NCI-H226 (cell line): ENCODE results near the gene KCNMA1.

ENCODE experiments used
- DNase-seq: peaks from one replicate; pipeline ENCODE4 v3.0.0-alpha.2; 2015

KCNMA1 gene

DNA sequence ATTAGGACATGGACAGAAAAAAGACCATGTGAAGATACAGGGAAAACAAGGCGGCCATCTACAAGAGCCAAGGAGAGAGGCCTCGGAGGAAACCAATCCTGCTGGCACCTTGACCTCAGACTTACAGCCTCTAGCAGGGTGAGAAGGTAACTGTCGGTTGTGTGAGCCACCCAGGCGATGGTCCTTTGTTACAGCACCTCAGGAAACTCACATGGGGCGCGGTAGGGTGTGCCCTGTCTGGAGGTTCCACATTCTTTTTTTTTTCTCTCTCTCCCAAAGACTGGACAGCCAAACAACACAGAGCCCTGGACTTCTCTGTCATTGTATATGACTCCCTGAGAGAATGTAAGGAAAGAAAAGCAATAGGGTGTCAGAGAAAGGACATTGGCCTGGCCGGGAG, 163.2 kb downstream of the KCNMA1 start:
- DNase-seq = no peak

DNA sequence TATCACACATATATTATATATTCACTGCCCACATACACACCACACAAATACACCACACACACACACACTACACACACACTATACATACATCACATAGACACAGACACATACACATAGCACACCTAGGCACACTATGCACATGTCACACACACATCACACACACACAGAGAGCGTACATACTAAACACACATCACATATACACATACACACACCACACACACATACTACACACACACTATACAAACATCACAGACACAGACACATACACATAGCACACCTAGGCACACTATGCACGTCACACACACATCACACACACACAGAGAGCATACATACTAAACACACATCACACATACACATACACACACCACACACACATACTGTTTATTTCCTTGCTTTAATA, 165.5 kb downstream of the KCNMA1 start:
- no peak for DNase-seq

DNA sequence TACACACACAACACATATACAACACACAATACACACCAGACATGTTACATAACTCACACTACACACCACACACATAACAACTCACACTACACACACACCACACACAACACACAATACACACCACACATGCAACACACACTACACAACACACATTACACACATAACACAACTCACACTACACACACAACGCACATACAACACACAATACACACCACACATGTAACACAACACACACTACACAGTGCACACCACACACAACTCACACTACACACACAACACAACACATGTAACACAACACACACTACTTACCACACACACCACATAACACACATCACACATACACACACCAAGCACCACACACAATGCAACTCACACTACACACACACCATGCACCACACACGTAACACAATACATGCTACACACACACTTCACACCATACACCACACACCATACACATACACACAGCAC, 166.5 kb downstream of the KCNMA1 start:
- DNase-seq = no peak

DNA sequence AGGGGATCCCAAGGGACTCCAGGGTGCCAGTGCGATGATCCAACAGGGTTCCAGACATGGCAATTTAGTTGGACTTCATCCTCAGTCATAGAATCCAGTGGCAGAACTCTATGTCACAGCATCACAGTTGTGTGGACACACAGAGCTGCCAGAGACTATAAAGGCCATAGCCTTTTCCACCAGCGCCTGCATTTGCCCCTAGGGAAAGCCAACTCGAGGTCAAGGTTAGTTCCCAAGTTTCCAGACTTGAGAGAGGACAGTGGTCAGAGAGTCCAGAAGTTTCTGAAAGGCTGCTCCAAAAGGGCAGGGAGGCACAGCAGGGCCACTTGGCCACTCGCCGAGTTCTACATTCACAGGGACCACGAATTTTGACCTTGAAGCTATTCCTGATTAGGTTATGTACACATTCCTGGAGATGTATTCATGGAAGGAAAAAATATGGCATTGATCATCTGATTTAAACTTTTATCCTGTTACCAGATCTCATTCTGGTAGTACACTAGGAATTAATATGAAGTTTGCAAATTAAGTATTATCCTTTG, 170.1 kb downstream of the KCNMA1 start:
- no peak for DNase-seq

DNA sequence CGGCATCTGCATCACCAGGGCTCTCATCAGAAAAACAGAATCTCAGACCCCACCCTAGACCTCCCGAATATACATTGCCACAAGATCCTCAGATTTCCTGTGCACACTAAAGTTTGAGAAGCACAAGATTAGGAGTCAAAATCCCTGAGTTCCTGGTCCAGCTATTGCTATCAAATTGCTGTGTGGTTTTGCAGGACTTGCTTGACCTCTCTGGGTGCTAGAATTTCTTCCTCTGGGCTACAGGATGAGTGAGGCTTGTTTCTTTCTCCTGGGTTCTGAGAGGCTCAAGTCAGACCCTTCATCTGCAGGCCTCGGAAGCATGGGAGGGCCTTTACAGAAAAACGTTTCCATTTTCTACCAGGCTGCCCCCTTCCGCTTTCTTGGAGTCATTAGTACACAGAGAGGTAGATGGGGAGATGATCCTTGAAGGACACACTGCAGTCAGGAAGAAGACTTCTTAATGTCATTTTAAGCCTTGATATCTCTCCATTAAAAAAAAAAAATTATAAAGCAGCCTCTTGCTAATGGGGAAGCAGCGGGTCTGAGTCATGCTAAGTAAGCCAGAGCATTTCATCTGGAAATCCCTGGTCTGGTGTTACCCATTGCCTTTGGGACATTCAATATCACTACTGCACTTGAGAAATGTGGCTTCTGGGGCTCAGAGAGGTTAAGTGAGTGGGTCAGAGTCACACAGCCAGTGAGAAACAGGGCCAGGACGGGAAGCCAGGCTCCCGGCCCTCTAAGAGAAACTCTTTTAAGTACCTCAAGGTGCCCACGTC, 173.5 kb downstream of the KCNMA1 start:
- no peak for DNase-seq

DNA sequence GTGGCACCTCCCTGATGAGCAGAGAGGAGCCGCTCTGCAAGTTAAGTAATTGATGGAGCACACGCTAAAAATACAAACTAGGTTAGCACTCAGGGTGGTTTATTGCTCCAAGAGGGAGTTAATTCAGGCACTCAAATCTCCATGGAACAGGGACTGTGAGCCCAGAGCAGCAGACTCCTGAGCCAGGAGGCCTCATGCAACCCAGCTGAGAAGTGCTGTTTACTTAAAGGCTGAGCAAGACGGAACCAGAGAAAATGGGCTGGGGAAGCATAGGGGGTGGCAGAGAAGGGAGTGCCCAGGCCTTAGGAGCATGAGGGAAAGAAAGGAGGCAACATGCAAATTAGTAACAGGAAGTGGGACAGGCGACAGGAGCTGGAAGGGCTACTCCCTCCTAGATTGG, 174.1 kb downstream of the KCNMA1 start:
- DNase-seq = no peak

DNA sequence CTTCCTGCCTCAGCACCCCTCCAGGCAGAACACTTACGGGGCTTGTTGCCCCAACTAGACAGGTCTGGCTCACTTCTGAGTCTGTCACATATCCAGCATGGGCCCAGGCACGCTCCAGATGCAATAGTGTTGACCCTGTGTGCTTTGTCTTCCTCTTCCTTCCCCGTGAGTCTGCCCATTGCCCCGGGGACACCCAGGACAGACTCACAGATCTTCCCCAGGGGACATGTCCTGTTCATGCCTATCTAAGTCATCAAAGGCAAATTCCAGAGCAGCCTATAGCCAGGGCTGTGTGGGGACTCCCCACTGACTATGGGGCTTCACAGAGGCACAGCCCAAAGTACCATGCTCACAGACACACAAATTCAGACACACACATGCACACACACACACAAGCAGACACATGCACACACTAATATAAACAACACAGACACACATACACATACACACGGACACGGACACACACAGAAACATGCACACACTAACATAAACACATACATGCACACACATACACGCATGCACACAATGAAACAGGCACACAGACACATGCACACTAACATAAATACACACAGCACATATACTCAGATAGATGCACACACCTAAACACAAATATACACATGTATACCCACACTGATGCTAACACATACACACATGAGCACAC, 175.8 kb downstream of the KCNMA1 start:
- no peak for DNase-seq

DNA sequence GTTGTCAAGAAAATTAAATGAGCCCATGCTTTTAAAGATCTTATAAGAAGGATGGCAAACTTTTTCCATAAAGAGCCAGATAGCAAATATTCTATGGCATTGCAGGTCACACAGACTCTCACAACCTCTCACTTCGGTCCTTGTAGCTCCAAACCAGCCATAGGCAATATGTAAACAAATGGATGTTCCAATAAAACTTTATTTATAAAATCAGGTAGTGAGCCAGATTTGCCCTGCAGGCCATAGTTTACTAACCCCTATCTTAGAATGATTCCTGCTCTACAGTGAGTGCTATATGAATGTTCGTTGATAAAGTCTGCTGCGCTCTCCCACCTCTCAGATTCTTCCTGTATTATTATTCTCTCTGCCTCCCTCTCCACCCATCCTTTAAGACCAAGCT, 177.7 kb downstream of the KCNMA1 start:
- DNase-seq = no peak

DNA sequence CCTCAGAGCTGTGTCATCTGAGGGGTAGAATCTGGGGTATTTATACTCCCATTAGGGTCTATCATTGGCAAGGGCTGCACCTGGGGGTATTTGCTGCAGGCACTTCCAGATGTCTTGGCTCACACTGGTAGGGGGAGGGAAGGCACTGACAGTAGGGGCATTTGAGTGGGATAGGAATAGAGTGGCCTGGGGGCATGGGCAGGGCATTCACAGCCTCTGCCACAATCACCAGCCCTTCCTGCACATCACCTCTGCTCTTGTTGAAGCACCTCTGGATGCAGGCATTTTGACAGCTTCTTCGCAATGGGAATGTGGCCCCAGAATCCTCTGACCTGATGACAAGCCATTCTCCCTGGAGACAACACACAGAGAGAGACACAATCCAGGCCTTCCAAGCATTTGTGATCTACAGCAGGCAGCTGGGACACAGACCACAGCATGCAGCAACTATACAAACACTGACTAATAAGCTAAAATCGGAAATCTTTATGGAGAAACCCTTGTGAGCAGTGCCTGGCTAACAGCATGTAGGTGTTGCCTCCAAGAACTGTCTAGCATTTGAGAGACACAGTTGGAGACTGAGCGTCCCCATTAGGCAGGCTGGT, 178.5 kb downstream of the KCNMA1 start:
- no peak for DNase-seq

DNA sequence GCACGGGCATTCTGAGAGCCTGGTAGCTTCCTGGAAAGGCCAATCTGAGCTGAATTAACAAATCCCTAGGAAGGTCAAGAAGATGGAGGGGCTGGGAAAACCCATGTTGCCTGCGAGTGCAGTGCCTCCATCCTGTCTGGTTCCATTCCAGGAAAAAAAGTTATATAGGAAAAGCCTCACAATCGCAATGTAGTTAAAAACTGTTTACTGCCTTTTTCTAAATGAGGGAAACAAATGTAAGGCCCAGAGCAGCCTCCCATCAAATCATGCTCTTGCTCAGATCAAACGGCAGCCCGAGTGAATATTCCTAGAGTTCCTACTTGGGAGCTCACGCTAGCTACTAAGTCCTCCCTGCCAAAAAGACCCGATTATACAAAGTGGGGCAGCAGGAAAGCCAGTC, 179.9 kb downstream of the KCNMA1 start:
- no peak for DNase-seq

DNA sequence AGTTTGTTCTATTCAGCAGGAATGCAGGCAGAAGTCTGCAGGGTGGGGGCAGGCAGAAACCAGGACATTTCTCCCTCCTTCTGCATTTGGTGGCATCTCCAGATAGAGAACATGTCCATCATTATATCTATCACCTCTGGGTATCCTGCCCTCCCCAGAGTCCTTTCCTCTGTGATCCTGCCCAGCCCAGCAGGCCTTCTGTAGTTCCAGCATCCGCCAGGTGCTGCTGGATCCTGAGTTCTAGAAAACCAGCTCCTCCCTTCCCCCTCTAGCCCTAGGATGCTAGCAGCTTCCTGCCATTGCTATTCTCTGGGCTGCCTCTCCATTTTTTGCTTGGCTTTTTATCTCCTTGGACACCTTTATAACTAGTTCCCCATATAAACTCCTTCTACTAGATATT, 180.3 kb downstream of the KCNMA1 start:
- DNase-seq = no peak

DNA sequence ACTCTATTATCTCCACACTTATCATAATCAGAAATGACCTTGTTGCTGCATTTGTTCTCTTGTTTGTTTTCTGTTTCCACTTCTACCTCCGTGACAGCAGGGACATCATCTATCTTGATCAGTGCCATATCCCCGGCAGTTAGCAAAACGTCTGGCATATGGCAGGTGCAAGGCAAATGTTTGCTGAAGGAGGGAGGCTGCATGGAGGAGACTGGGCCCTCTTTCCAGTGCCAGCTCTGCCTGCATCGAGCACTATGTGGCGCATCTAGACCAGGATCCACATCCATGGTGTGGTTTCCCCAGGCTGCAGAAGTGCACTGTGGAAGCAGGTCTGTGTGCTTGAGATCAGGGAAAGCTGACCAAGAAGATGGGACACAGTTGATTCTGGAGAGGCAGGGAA, 181.2 kb downstream of the KCNMA1 start:
- DNase-seq = no peak

DNA sequence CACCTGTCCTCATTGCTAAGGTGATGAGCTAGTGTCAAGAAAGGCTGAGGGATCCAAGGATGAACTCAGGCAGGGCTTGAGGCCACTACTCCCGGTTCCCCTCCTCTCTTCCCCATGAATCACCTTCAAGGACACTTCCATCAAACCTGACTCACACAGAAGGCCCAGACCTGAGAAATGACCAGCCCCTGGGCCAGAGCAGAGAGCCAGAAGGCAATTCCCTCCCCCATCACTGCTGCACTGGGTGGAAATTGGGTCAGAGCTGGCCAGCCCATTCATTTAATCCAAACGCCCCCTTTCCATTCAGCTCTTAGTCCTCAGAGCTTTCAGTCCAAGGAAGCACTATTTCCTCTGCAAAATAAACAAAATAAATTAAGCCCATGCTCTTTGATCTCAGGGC, 182.0 kb downstream of the KCNMA1 start:
- peak; percentile 45 for DNase-seq

DNA sequence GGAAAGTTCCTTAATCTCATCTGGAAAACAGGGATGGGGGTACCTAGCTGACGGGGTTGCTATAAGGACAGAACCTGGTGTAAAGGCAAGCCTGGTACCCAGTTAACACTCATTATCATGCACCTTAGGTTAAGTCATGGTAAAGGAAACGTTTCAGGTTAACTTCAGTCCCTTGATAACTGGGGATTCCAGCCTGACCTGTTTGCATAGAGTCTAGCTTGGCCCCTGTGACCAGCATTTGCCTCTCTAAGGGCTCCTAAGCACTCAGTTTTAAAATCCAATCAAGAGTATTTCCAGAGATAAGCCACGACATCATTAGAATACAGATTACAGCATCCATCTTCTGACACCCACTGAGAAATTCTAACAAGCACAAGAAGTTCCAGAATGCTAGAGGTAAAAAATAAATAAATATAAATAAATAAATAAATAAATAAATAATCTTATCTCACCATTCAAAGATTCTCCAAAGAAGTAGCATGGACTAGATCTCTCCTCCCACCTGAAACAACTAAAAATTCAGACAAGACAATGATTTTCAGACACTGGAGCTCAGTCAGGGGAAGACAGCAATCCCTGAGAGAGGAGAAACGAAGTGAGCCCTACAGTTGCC, 184.6 kb downstream of the KCNMA1 start:
- DNase-seq = no peak

DNA sequence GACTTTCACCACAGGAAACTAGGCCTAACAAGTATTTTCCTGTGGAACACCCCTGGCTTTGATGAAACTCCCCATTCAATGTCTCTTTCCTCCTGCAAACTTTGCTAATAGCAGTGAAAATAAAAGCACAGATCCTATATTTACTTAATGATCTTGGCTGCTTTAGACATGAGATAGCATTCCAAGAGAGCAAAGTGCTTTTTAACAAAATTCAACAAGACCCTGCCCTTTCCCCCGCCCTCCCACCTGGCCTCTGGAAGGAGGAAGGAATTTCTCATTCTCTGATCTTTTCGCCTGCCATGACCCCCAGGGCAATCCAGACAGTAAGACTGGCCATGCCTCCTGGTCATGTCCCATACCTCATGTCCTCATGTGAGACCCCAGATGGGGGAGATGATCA, 185.7 kb downstream of the KCNMA1 start:
- no peak for DNase-seq

DNA sequence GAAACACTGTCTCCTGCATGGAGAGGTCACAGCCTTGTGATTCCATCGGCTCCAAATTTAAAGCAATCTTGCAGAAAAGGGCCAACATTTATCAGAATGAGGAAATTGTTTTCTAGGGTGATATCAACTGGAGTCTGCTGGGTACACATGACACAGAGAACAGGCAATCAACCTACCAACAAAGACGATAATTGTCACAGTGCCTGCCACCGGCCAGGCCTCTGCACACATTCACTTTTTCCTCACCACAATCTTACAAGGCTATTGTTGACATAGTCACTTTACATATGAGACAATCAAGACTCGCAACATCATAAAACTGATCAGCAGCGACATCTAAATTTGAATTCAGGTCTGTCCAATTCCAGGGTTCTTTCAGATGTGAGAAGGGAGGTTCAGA, 189.4 kb downstream of the KCNMA1 start:
- no peak for DNase-seq

DNA sequence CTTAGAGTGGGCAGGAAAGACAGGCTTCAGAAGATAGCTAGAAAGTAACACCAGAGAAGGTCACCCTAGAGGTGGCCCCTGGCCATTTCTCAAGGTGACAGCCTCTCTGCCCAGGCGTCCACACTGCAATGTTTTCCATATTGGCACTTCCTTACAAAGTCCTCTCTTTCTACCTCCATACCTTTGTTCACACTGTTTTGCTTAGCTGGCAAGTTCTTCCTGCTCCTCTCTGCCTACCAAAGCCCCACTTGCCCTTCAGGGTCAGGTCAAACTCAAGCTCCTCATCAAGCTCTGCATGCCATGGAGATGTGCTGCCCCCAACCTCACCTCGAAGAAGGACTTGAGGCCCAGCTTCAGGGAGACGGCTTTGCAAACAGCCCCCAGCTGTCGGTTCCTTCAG, 190.9 kb downstream of the KCNMA1 start:
- no peak for DNase-seq

DNA sequence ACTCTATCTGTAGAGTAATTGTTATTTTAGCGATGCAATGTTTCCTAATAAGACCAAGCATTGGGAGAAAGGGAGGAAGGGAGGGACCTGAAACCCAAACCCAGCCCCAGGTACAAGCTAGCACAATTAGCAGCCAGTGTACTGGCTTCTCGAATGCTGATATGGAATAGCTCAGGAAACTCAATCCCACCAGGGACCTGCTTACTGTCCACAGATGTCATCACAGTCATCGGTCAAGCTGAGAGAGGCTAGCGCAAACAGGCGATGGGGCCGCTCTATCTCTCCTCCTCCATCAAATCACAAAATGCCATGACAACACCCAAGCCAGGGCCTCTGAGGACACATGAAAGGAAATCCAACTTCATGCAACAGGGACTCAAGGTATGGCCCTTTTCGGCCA, 192.1 kb downstream of the KCNMA1 start:
- DNase-seq = no peak

DNA sequence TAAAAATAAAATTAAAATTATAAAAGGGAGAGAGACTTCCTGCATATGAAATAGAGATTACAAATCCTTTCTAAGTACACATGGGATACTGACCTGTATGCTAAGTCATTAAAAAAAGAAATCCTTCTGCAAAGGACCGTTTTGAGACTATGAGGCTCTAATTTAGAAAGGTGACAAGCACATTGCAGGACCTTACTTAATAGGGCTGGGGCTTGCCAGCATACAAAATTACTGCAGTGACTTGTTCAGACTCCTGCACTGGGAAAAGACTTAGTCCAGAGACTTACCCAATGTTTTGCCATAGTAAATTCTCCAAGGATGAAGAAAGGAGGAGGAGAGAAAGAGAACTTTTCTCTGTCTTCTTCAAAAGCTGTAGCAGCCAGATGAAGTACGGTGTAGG, 193.6 kb downstream of the KCNMA1 start:
- no peak for DNase-seq

DNA sequence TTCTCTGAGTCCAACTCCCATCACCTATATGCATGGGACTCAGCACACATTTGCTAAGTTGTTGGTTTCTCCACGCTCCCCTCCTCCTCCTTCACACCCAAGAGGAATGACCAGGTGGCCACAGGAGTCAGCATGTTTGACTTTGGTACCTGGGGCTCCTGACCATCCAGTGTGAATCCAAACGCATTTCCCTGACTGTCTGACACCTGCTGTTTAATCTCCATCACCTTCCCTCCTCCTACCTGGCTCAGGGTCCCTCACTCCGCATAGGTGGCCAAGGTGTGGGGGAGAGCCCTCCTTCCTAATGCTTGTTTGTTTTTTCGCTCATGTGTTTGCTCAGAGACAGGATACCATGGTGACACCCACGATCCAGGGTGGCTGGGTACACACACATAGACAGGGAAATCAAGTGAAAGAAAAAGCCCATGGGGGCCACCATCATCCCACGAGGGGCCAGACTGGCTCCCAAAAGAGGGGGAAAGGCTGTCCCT, 194.9 kb downstream of the KCNMA1 start:
- DNase-seq = no peak

DNA sequence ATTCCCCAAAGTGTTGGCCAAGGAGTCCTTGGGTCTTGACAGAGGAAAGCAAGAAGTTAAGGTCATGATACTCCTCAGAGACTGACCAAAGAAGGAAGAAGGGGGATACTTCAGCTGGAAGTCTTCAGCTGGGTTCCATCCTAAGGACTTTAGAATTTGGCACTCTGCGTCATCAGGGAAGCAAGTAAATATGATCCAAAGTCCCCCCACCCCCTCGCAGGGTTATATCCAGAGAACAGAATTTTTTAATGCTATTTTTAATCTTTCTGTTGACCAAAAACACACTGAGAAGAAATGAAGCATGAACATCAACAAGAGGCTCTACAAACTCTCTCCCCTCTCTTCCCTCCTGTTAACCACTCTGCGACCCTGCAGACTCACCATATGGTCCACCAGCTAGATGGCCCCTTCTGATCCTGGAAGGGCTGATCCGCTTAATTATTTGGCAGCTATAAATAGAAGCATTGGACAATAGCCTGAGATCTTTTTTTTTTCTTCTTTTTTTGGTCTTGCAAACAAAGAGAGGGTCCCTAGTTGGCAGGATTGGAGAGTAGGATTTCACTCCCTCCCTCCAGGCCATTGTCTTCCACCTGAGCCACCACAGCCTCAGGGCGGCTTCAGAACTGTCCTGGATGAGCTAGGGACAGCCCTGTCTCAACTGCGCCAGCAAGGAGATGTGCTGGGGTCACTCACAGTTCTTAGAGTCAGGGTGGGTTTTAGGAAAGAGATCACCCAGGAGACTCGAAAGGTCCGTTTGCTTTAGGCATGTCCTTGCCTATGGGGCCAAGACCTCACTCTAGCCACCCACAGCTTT, 196.0 kb downstream of the KCNMA1 start:
- DNase-seq = no peak

DNA sequence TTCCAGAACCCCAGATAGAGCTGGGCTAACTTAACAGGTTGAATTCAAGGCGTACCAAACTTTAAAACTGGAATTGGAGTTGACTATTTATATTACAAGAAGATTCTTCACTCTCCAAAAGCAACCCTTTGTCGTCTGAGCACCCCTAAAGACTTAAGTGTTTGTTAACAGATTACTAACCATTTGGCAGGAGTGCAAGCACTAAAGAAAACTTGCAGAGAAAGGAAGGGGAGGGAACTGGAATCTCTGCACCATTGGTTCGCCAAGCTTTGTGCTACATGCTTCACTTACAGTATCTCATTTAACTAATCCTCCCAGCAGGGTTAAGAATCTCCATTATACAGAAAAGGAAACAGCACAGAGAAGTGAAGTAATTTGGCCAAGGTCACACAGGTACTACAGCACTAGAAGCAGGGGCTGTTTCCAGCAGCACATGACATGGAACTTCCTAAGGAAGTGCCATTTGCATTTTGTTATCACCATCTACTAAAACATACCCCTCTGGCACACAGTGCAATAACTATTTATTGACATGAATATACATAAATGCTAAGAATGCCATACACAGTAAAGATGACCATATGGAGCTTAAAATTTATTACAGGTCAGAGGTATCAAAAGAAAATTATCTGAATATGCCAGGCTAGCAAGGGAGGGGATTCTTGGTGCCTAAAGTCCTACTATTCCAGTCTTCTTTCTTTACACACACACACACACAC, 201.2 kb downstream of the KCNMA1 start:
- DNase-seq = no peak
